Gastrocnemius medialis (tissue), 4 donors: ENCODE data around the gene SLC16A10. TPM values are rescaled to one million over a fixed set of nuclear protein-coding genes. Genes with fewer than 3 reads are reported as not detected.

Experiments used
- ATAC-seq, 2 donors: fragments of 150-250 bp; one replicate each; pipeline ENCODE4 v1.9.1; 2016
- DNase-seq, 2 donors: peaks; one replicate each; pipeline ENCODE4 v3.0.0-alpha.2; 2019
- H3K27ac ChIP-seq, 4 donors: fragments of 200-600 bp; sonication (generic); 1 replicate in 1 of 4; 2 replicates in 3 of 4; pipeline ENCODE4 v1.5.1; 2016 to 2018; ENCODE audit warnings: mild to moderate bottlenecking in 2 of 4, moderate library complexity in 1 of 4
- H3K27me3 ChIP-seq, 3 donors: fragments of 200-600 bp; sonication (generic) in 2 of 3; 1 replicate in 1 of 3; 2 replicates in 2 of 3; pipeline versions ENCODE4 v1.5.1 to v1.6.0; 2016 to 2019; ENCODE audit warnings: mild to moderate bottlenecking in 1 of 3, moderate library complexity in 1 of 3
- H3K36me3 ChIP-seq, 2 donors: fragments of 200-600 bp; sonication (generic) in 1 of 2; one replicate each; pipeline ENCODE4 v1.5.1; 2017 to 2018
- H3K4me1 ChIP-seq, 2 donors: fragments of 200-600 bp; sonication (generic) in 1 of 2; one replicate each; pipeline ENCODE4 v1.5.1; 2016 to 2017; ENCODE audit warnings: mild to moderate bottlenecking in 2 of 2
- H3K4me3 ChIP-seq, 4 donors: fragments of 200-600 bp; sonication (generic) in 3 of 4; 1 replicate in 1 of 4; 2 replicates in 3 of 4; pipeline ENCODE4 v1.5.1; 2016 to 2019; ENCODE audit warnings: mild to moderate bottlenecking in 2 of 4
- H3K9me3 ChIP-seq, 3 donors: fragments of 200-600 bp; sonication (generic) in 2 of 3; 1 replicate in 1 of 3; 2 replicates in 2 of 3; pipeline ENCODE4 v1.5.1; 2016 to 2019
- CTCF ChIP-seq, 5 experiments: fragments of 450-650 bp in 3 of 5; fragments of 200-600 bp in 2 of 5; sonication (generic) in 2 of 5; IDR thresholded peaks in 4 of 5; conservative IDR thresholded peaks in 1 of 5; 1 replicate in 4 of 5; 2 replicates in 1 of 5; pipeline ENCODE4 v1.5.1; 2016 to 2019; ENCODE audit warnings: antibody characterized with exemption in 5 of 5, mild to moderate bottlenecking in 3 of 5, moderate library complexity in 3 of 5
- POLR2A ChIP-seq, 2 donors: fragments of 450-650 bp; IDR thresholded peaks; one replicate each; pipeline ENCODE4 v1.6.1; 2017; ENCODE audit warnings: antibody characterized with exemption in 2 of 2, mild to moderate bottlenecking in 2 of 2, moderate library complexity in 2 of 2
- in situ Hi-C, 4 donors: fragments of 200-750 bp; cut with MboI; loops; one replicate each; pipeline versions ENCODE4 v1.15.0 to v1.8.0; 2017; ENCODE audit warnings: low sequenced_read_pairs in 4 of 4
- intact Hi-C: fragments of 100-400 bp; cut with DNase I; formaldehyde crosslinking; loops from one replicate; pipeline ENCODE4 v1.15.1; 2023; ENCODE audit warnings: low total_unique reads
- total RNA-seq, 4 donors: library from RNA; depleted of rRNA; stranded (reverse); fragments of >200 nt; gene quantifications; one replicate each; pipeline versions ENCODE4 v1.1.0 to v1.2.3, GENCODE V29; 2016

SLC16A10 gene
- total RNA-seq, 4 donors from 2014 or later = 81.5 to 167 (median 144) TPM

- H3K4me3 ChIP-seq = no peak overlapping the region
- in situ Hi-C loops (loop anchor here in 1 of 4 donors (25.0 kb wide), 1 partner anchor 543 kb away; no protein-coding TSS in a partner anchor), intact Hi-C loops (no loop called here)
- no peaks in the 10 kb centered on the region for H3K27me3 ChIP-seq
- DNase-seq = no peak
- H3K9me3 ChIP-seq = no peaks in the 10 kb centered on the region
- TF ChIP-seq POLR2A (IDR thresholded peaks at IDR 0.05) (no peak), CTCF (IDR thresholded peaks at IDR 0.05 in 4 of 5, conservative IDR thresholded peaks at IDR 0.05 in 1 of 5) (no peak)
- no peak for ATAC-seq
- peaks cover 36 to 47% of the 10 kb centered on the region in 2 donors for H3K4me1 ChIP-seq
- H3K27ac ChIP-seq = peak overlapping the region; percentile 88 to 98 (median 92)
- H3K36me3 ChIP-seq = no peaks in the 10 kb centered on the region
Observed at GRCh38 chr6:111118826-111119225, 31.5 kb downstream of the SLC16A10 start.

GRCh38 chr6:111119571-111120329 lies 32.4 kb downstream of the SLC16A10 start:
- ATAC-seq (no peak), DNase-seq (no peak)
- no peaks in the 10 kb centered on the region for H3K36me3 ChIP-seq
- intact Hi-C loops = loop anchor here (5.0 kb wide), 4 partner anchors 93 to 528 kb away; partner anchors contain the start of gene TRAF3IP2
- no peak overlapping the region for H3K4me3 ChIP-seq
- H3K27ac ChIP-seq = peak overlapping the region; percentile 88 to 98 (median 92)
- peaks cover 35 to 47% of the 10 kb centered on the region in 2 donors for H3K4me1 ChIP-seq
- H3K27me3 ChIP-seq = no peaks in the 10 kb centered on the region
- TF ChIP-seq POLR2A (IDR thresholded peaks at IDR 0.05) (no peak), CTCF (IDR thresholded peaks at IDR 0.05 in 4 of 5, conservative IDR thresholded peaks at IDR 0.05 in 1 of 5) (no peak)
- H3K9me3 ChIP-seq = no peaks in the 10 kb centered on the region
- in situ Hi-C loops = loop anchor here in 1 of 4 donors (25.0 kb wide), 1 partner anchor 543 kb away; no protein-coding TSS in a partner anchor

GRCh38 chr6:111121789-111122350 lies 34.6 kb downstream of the SLC16A10 start:
- H3K9me3 ChIP-seq = no peaks in the 10 kb centered on the region
- H3K27ac ChIP-seq = peak overlapping the region; percentile 88 to 98 (median 92)
- no peaks in the 10 kb centered on the region for H3K36me3 ChIP-seq
- no peaks in the 10 kb centered on the region for H3K27me3 ChIP-seq
- in situ Hi-C loops (loop anchor here in 1 of 4 donors (25.0 kb wide), 1 partner anchor 540 kb away; no protein-coding TSS in a partner anchor), intact Hi-C loops (loop anchor here (5.0 kb wide), 4 partner anchors 90 to 525 kb away; partner anchors contain the start of gene TRAF3IP2)
- ATAC-seq (peak; percentile 61 to 77), DNase-seq (peak; percentile 78 to 88)
- H3K4me1 ChIP-seq = peaks cover 35 to 54% of the 10 kb centered on the region in 2 donors
- peak overlapping the region in 3 of 4 donors; percentile 21 to 48 (median 43) for H3K4me3 ChIP-seq
- TF ChIP-seq POLR2A (IDR thresholded peaks at IDR 0.05) (peak; percentile 52 to 58), CTCF (IDR thresholded peaks at IDR 0.05 in 4 of 5, conservative IDR thresholded peaks at IDR 0.05 in 1 of 5) (no peak)

- TF ChIP-seq CTCF (IDR thresholded peaks at IDR 0.05 in 4 of 5, conservative IDR thresholded peaks at IDR 0.05 in 1 of 5) (no peak), POLR2A (IDR thresholded peaks at IDR 0.05) (peak; percentile 29 to 38)
- Histone ChIP-seq H3K4me3 (peak overlapping the region; percentile 21 to 48 (median 40)), H3K27me3 (no peaks in the 10 kb centered on the region), H3K9me3 (no peaks in the 10 kb centered on the region), H3K36me3 (no peaks in the 10 kb centered on the region), H3K4me1 (peaks cover 36 to 60% of the 10 kb centered on the region in 2 donors), H3K27ac (peak overlapping the region; percentile 88 to 98 (median 92))
- ATAC-seq = peak; percentile 79 to 82
- in situ Hi-C loops (loop anchor here in 1 of 4 donors (25.0 kb wide), 1 partner anchor 540 kb away; no protein-coding TSS in a partner anchor), intact Hi-C loops (loop anchor here (5.0 kb wide), 4 partner anchors 90 to 525 kb away; partner anchors contain the start of gene TRAF3IP2)
- DNase-seq = peak; percentile 75 to 80
Observed at GRCh38 chr6:111122458-111123286, 35.4 kb downstream of the SLC16A10 start.
